OCI-LY7 (cell line): ENCODE data around the gene CTU2. TPM values are rescaled to one million over a fixed set of nuclear protein-coding genes. Genes with fewer than 3 reads are reported as not detected.
A peak's percentile ranks its signal among the peaks of the same experiment; 100 is the strongest.

Source experiments
- BruUV-seq: library from RNA; stranded (reverse); fragments of 400-500 nt; replicated peaks from 2 replicates; lab custom pipeline; 2021; lab: Mats Ljungman, UMichigan
- CTCF ChIA-PET: fragments of 300-600 bp; sonication (Branson Sonifier 250); formaldehyde crosslinking; loops from one replicate; lab custom pipeline; 2022; ENCODE audit warnings: antibody characterized with exemption; ENCODE audit not compliant: unreplicated experiment; lab: Charles Lee
- POLR2A ChIA-PET: fragments of 300-600 bp; sonication (Branson Sonifier 250); formaldehyde crosslinking; loops from one replicate; lab custom pipeline; 2022; ENCODE audit warnings: antibody characterized with exemption; lab: Charles Lee
- DNase-seq: peaks from one replicate; pipeline ENCODE4 v3.0.0-alpha.2; 2015; ENCODE audit warnings: low spot score
- H2AFZ ChIP-seq: fragments of 200-600 bp; sonication (generic), shearing (Covaris generic); 2 replicates; pipeline ENCODE4 v1.6.1; 2014; ENCODE audit warnings: mild to moderate bottlenecking, antibody characterized with exemption, low read length, moderate library complexity
- H3K27ac ChIP-seq: fragments of 200-600 bp; sonication (generic); 2 replicates; pipeline ENCODE4 v1.5.1; 2014; ENCODE audit warnings: mixed run types, low read depth, mild to moderate bottlenecking, moderate library complexity, low read length, inconsistent platforms; ENCODE audit not compliant: poor library complexity, severe bottlenecking
- H3K36me3 ChIP-seq: fragments of 200-600 bp; sonication (generic); 2 replicates; pipeline ENCODE4 v1.6.1; 2014; ENCODE audit warnings: mild to moderate bottlenecking, antibody characterized with exemption, low read length, moderate library complexity, mixed read lengths; ENCODE audit not compliant: insufficient read depth
- H3K4me1 ChIP-seq: fragments of 200-600 bp; sonication (generic); 2 replicates; pipeline ENCODE4 v1.5.1; 2014; ENCODE audit warnings: mild to moderate bottlenecking, low read length; ENCODE audit not compliant: insufficient read depth, poor library complexity, severe bottlenecking
- H3K4me2 ChIP-seq: fragments of 200-600 bp; sonication (generic); 2 replicates; pipeline ENCODE4 v1.6.1; 2014; ENCODE audit warnings: mild to moderate bottlenecking, low read length
- H3K4me3 ChIP-seq: fragments of 200-600 bp; sonication (generic); 2 replicates; pipeline ENCODE4 v1.5.1; 2014; ENCODE audit warnings: mild to moderate bottlenecking, low read depth, low read length; ENCODE audit not compliant: poor library complexity, severe bottlenecking
- H3K79me2 ChIP-seq: fragments of 200-600 bp; sonication (generic); 2 replicates; pipeline ENCODE4 v1.6.1; 2016; ENCODE audit warnings: low read depth, mild to moderate bottlenecking, low read length, moderate library complexity, mixed read lengths; ENCODE audit not compliant: insufficient read depth
- H3K9me2 ChIP-seq: fragments of 200-600 bp; sonication (generic); 2 replicates; pipeline ENCODE4 v1.6.1; 2016; ENCODE audit warnings: mild to moderate bottlenecking, low read length, mixed read lengths; ENCODE audit not compliant: insufficient read depth
- H3K9me3 ChIP-seq: fragments of 200-600 bp; sonication (generic); 2 replicates; pipeline ENCODE4 v1.6.1; 2014; ENCODE audit warnings: mild to moderate bottlenecking, mixed run types, low read length, mixed read lengths
- H4K20me1 ChIP-seq: fragments of 200-600 bp; sonication (generic); 2 replicates; pipeline ENCODE4 v1.6.1; 2014; ENCODE audit warnings: mild to moderate bottlenecking, antibody characterized with exemption, low read length, moderate library complexity, mixed read lengths; ENCODE audit not compliant: insufficient read depth
- CTCF ChIP-seq: fragments of 200-600 bp; sonication (generic); conservative IDR thresholded peaks from 2 replicates; pipeline ENCODE4 v1.5.1; 2014; ENCODE audit warnings: mild to moderate bottlenecking, antibody characterized with exemption, low read length, moderate library complexity, mixed read lengths
- EZH2phosphoT487 ChIP-seq: fragments of 200-600 bp; sonication (generic); IDR thresholded peaks from 2 replicates; pipeline ENCODE4 v1.6.1; 2018; ENCODE audit warnings: low read depth, borderline replicate concordance, mild to moderate bottlenecking, mixed run types, antibody characterized with exemption, low read length, moderate library complexity, mixed read lengths
- intact Hi-C: fragments of 100-400 bp; cut with micrococcal nuclease; formaldehyde crosslinking; loops from one replicate; pipeline ENCODE4 v1.10.0; 2022; ENCODE audit not compliant: unreplicated experiment
- total RNA-seq, 2 experiments: library from RNA; depleted of rRNA in 1 of 2; stranded (reverse); fragments of >200 nt in 1 of 2; shearing (Covaris generic) in 1 of 2; gene quantifications; 2 replicates each; pipeline ENCODE4 v1.2.3, GENCODE V29; 2014 to 2022

Gene CTU2
- total RNA-seq, 2 experiments from 2014 or later = 21.9 to 24.4 TPM

GRCh38 chr16:88747588-88748301 lies 41.4 kb downstream of the CTU2 start:
- no TSS peak for BruUV-seq
- Histone ChIP-seq H3K27ac (no peak overlapping the region), H2AFZ (no peak overlapping the region), H3K36me3 (no peaks in the 10 kb centered on the region; the same call in 1 of the 2 replicates), H3K4me1 (peaks cover 45% of the 10 kb centered on the region), H4K20me1 (no peaks in the 10 kb centered on the region), H3K9me2 (no peaks in the 10 kb centered on the region), H3K9me3 (no peaks in the 10 kb centered on the region), H3K4me2 (no peak overlapping the region), H3K4me3 (no peak overlapping the region), H3K79me2 (no peaks in the 10 kb centered on the region)
- peak; percentile 66 for DNase-seq
- POLR2A ChIA-PET = no interaction called here
- TF ChIP-seq EZH2phosphoT487 (no peak), CTCF (peak; percentile 70)
- intact Hi-C loops = no loop called here
- CTCF ChIA-PET = no interaction called here

GRCh38 chr16:88748364-88748763 lies 42.1 kb downstream of the CTU2 start:
- intact Hi-C loops = no loop called here
- Histone ChIP-seq H2AFZ (no peak overlapping the region), H3K4me2 (no peak overlapping the region), H3K4me3 (no peak overlapping the region), H3K79me2 (no peaks in the 10 kb centered on the region), H3K4me1 (peaks cover 39% of the 10 kb centered on the region), H4K20me1 (no peaks in the 10 kb centered on the region), H3K9me2 (no peaks in the 10 kb centered on the region), H3K27ac (no peak overlapping the region), H3K9me3 (no peaks in the 10 kb centered on the region), H3K36me3 (no peaks in the 10 kb centered on the region; the same call in 1 of the 2 replicates)
- TF ChIP-seq EZH2phosphoT487 = no peak
- TF ChIP-seq CTCF = no peak
- ChIA-PET POLR2A (interaction anchor here (0.5 to 0.6 kb wide), 2 partner anchors 16 to 54 kb away, joined by 3 to 4 read pairs; no protein-coding TSS in a partner anchor), CTCF (no interaction called here)
- no TSS peak for BruUV-seq
- DNase-seq = no peak

GRCh38 chr16:88749358-88749757 lies 43.1 kb downstream of the CTU2 start:
- Histone ChIP-seq H4K20me1 (no peaks in the 10 kb centered on the region), H3K4me3 (no peak overlapping the region), H2AFZ (no peak overlapping the region), H3K4me2 (no peak overlapping the region), H3K79me2 (no peaks in the 10 kb centered on the region), H3K4me1 (peaks cover 30% of the 10 kb centered on the region), H3K9me3 (no peaks in the 10 kb centered on the region), H3K36me3 (no peaks in the 10 kb centered on the region; the same call in 1 of the 2 replicates), H3K9me2 (no peaks in the 10 kb centered on the region), H3K27ac (no peak overlapping the region)
- BruUV-seq = no TSS peak
- ChIA-PET CTCF (no interaction called here), POLR2A (no interaction called here)
- TF ChIP-seq CTCF = no peak
- TF ChIP-seq EZH2phosphoT487 = no peak
- no peak for DNase-seq
- intact Hi-C loops = no loop called here
